AG10803 (cell line): Measurements from ENCODE around the gene DOK5.

Experiments used
- DNase-seq: peaks from one replicate; pipeline ENCODE4 v3.0.0; 2010; ENCODE audit warnings: low read depth
- H3K4me3 ChIP-seq: 2 replicates; pipeline ENCODE4 v1.5.1; 2011; ENCODE audit warnings: mild to moderate bottlenecking, low read length, control low read depth
- TF ChIP-seq, protein P1 (sequence below): conservative IDR thresholded peaks from 2 replicates; pipeline ENCODE4 v1.5.1; 2011; ENCODE audit warnings: mild to moderate bottlenecking, low read length, control low read depth, inconsistent platforms

Gene DOK5

GRCh38 chr20:54590856-54591255 lies 115.5 kb downstream of the DOK5 start:
- no peak for DNase-seq
- no peak overlapping the region for H3K4me3 ChIP-seq
- TF ChIP-seq, protein P1, sequence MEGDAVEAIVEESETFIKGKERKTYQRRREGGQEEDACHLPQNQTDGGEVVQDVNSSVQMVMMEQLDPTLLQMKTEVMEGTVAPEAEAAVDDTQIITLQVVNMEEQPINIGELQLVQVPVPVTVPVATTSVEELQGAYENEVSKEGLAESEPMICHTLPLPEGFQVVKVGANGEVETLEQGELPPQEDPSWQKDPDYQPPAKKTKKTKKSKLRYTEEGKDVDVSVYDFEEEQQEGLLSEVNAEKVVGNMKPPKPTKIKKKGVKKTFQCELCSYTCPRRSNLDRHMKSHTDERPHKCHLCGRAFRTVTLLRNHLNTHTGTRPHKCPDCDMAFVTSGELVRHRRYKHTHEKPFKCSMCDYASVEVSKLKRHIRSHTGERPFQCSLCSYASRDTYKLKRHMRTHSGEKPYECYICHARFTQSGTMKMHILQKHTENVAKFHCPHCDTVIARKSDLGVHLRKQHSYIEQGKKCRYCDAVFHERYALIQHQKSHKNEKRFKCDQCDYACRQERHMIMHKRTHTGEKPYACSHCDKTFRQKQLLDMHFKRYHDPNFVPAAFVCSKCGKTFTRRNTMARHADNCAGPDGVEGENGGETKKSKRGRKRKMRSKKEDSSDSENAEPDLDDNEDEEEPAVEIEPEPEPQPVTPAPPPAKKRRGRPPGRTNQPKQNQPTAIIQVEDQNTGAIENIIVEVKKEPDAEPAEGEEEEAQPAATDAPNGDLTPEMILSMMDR, result no peak

GRCh38 chr20:54596651-54597050 lies 121.3 kb downstream of the DOK5 start:
- no peak for DNase-seq
- TF ChIP-seq, protein P1, result no peak
- H3K4me3 ChIP-seq, result no peak overlapping the region

- TF ChIP-seq, protein P1, result no peak
- no peak for DNase-seq
- H3K4me3 ChIP-seq, result no peak overlapping the region
Measured at GRCh38 chr20:54598352-54598751, 123.0 kb downstream of the DOK5 start.

DNA sequence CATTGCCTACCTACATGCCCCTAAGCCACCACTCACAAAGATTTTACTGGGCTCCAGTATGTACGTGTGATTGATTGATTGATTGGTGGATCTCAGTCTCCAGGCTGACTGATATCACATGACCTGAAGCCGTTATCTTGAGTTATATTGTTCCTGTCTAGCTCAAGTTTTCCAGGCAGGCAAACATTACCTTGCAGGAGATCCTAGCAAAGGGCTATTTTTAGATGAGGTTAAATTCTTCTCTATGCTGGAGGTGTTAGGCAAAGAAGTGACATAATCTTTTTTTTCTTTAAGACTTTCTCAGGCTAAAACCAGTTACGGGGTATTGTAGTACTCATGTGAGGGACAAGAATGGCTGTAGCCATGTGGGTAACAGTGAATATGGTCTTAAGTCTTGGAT lies 125.2 kb downstream of the DOK5 start:
- TF ChIP-seq, protein P1, result no peak
- H3K4me3 ChIP-seq, result no peak overlapping the region
- no peak for DNase-seq

- TF ChIP-seq, protein P1, result no peak
- no peak for DNase-seq
- no peak overlapping the region for H3K4me3 ChIP-seq
Measured at GRCh38 chr20:54601831-54602515, 126.6 kb downstream of the DOK5 start.

DNA sequence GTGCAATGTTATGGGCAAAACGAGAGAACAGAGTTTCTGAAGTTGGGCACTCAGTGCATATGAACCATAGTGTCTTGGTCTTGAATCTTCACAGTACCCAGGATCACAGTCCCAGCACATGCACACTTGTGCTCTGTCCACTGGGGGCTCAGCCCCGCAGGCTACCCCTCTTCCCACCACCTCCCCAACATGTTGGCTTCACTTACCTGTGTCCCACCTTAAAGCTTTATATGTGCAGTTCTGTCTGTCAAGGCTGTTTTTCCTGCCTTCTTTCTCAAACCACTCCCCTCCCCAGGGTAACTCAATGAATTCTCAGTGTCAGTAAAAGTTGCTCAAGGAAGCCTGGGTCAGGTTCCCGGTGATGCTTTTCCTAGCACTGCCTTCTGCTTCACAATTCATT lies 129.9 kb downstream of the DOK5 start:
- TF ChIP-seq, protein P1, result no peak
- H3K4me3 ChIP-seq, result no peak overlapping the region
- no peak for DNase-seq

DNA sequence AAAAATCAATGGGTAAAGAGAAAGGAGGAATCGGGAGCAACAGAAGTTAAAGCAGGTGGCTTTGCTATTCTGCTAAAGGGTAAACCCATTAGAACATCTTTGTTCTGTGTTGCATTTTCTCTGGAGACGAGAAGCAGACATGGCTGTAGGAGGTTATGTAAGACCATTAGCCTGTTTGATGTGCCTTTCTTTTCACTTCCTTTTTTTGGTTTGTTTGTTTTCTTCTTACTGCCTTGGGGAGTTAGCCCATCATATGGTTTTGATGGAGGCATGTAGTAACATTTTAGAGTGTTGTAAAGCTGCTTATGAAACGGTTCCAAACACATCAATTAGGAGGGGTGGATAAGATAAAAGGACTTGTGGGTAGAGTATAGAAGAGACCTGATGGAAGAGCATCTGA lies 131.0 kb downstream of the DOK5 start:
- DNase-seq, result no peak
- no peak overlapping the region for H3K4me3 ChIP-seq
- TF ChIP-seq, protein P1, result no peak
